DND-41 (cell line): ENCODE data around the gene CFAP47.
"Not testable (repeated sequence)": the region's sequence is repeated elsewhere in the genome, so short reads cannot be mapped to it uniquely, and the experiment has no call there.

Source experiments
- ATAC-seq: fragments of 200-7000 bp; cut with Tn5 transposase; 3 replicates; pipeline ENCODE4 v1.9.1; 2021; ENCODE audit warnings: low read depth; ENCODE audit not compliant: insufficient read depth
- DNase-seq: peaks from one replicate; pipeline ENCODE4 v3.0.0-alpha.2; 2020
- H2AFZ ChIP-seq: 2 replicates; pipeline ENCODE4 v1.6.0; 2012; ENCODE audit warnings: low read depth, low read length
- H3K27ac ChIP-seq: 2 replicates; pipeline ENCODE4 v1.5.1; 2012; ENCODE audit warnings: low read length, inconsistent platforms
- H3K27me3 ChIP-seq: fragments of 200-600 bp; sonication (generic); 2 replicates; pipeline ENCODE4 v1.6.0; 2012; ENCODE audit warnings: low read length, mild to moderate bottlenecking, inconsistent platforms; ENCODE audit not compliant: insufficient read depth, poor library complexity
- H3K36me3 ChIP-seq: 2 replicates; pipeline ENCODE4 v1.5.1; 2012; ENCODE audit warnings: low read length, inconsistent platforms; ENCODE audit not compliant: insufficient read depth
- H3K4me1 ChIP-seq: 2 replicates; pipeline ENCODE4 v1.5.1; 2012; ENCODE audit warnings: mild to moderate bottlenecking, low read length; ENCODE audit not compliant: insufficient read depth
- H3K4me2 ChIP-seq: 2 replicates; pipeline ENCODE4 v1.6.0; 2012; ENCODE audit warnings: mild to moderate bottlenecking, moderate library complexity, low read length, inconsistent platforms; ENCODE audit not compliant: insufficient read depth
- H3K4me3 ChIP-seq, 2 experiments: fragments of 200-600 bp in 1 of 2; shearing (Covaris generic) in 1 of 2; 2 replicates each; pipeline ENCODE4 v1.5.1; 2012 to 2016; ENCODE audit warnings: inconsistent platforms in 2 of 2, low read length in 2 of 2, mild to moderate bottlenecking in 2 of 2, low read depth in 1 of 2, moderate library complexity in 1 of 2
- H3K79me2 ChIP-seq: 2 replicates; pipeline ENCODE4 v1.6.0; 2012; ENCODE audit warnings: low read length, inconsistent platforms; ENCODE audit not compliant: insufficient read depth
- H3K9ac ChIP-seq: 2 replicates; pipeline ENCODE4 v1.6.0; 2012; ENCODE audit warnings: low read depth, mild to moderate bottlenecking, inconsistent platforms, low read length, moderate library complexity
- H3K9me3 ChIP-seq: 2 replicates; pipeline ENCODE4 v1.5.1; 2012; ENCODE audit warnings: low read length, moderate library complexity, mild to moderate bottlenecking, inconsistent platforms; ENCODE audit not compliant: insufficient read depth, severe bottlenecking
- H4K20me1 ChIP-seq: 2 replicates; pipeline ENCODE4 v1.6.0; 2012; ENCODE audit warnings: low read length; ENCODE audit not compliant: insufficient read depth
- EZH2 ChIP-seq: IDR thresholded peaks from 3 replicates; pipeline ENCODE4 v1.6.1; 2012; ENCODE audit warnings: borderline replicate concordance, low read depth, mild to moderate bottlenecking, moderate library complexity, low read length, inconsistent platforms; ENCODE audit not compliant: severe bottlenecking
- TF ChIP-seq, protein P1 (sequence below): IDR thresholded peaks from 2 replicates; pipeline ENCODE4 v1.5.1; 2012; ENCODE audit warnings: borderline replicate concordance, low read length, moderate library complexity, mild to moderate bottlenecking; ENCODE audit not compliant: poor library complexity, severe bottlenecking; ENCODE audit errors: extremely low read depth

The CFAP47 gene

DNA sequence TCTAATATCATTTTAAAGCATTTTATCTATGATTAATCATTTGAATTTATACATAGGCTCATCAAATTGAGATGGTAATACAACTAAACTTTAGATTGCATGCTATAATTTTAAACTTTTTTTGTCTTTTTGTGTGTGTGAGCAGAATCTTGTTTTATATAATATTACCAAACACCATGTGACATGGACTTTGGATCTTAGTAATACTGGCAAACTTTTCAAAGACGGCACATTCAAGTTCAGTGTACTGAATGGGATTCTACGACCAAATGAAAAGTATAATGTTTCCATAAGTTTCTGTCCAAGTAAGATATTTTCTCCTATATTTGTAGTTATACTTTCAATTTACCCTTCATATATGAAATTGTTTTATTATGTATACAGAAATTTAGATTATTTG is 116.0 kb downstream of the CFAP47 start:
- H3K36me3 ChIP-seq = no peaks in the 10 kb centered on the region
- DNase-seq (no peak), ATAC-seq (no peak)

GRCh38 chrX:36062778-36063177 is 143.2 kb downstream of the CFAP47 start:
- Histone ChIP-seq H2AFZ (no peak overlapping the region), H3K4me2 (no peak overlapping the region), H3K27ac (no peak overlapping the region), H3K4me3 (no peak overlapping the region), H3K36me3 (no peaks in the 10 kb centered on the region), H4K20me1 (no peaks in the 10 kb centered on the region), H3K79me2 (no peaks in the 10 kb centered on the region), H3K9ac (no peak overlapping the region), H3K9me3 (no peaks in the 10 kb centered on the region), H3K27me3 (no peaks in the 10 kb centered on the region), H3K4me1 (no peaks in the 10 kb centered on the region)
- ATAC-seq (no peak), DNase-seq (no peak)
- no peak for TF ChIP-seq EZH2
- TF ChIP-seq, protein P1, sequence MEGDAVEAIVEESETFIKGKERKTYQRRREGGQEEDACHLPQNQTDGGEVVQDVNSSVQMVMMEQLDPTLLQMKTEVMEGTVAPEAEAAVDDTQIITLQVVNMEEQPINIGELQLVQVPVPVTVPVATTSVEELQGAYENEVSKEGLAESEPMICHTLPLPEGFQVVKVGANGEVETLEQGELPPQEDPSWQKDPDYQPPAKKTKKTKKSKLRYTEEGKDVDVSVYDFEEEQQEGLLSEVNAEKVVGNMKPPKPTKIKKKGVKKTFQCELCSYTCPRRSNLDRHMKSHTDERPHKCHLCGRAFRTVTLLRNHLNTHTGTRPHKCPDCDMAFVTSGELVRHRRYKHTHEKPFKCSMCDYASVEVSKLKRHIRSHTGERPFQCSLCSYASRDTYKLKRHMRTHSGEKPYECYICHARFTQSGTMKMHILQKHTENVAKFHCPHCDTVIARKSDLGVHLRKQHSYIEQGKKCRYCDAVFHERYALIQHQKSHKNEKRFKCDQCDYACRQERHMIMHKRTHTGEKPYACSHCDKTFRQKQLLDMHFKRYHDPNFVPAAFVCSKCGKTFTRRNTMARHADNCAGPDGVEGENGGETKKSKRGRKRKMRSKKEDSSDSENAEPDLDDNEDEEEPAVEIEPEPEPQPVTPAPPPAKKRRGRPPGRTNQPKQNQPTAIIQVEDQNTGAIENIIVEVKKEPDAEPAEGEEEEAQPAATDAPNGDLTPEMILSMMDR = no peak

More for the DNA sequence above, 116.0 kb downstream of the CFAP47 start:
- Histone ChIP-seq H3K4me3 (no peak overlapping the region), H4K20me1 (no peaks in the 10 kb centered on the region), H3K4me2 (no peak overlapping the region), H3K27ac (no peak overlapping the region), H3K4me1 (no peaks in the 10 kb centered on the region), H3K9ac (no peak overlapping the region), H3K9me3 (no peaks in the 10 kb centered on the region), H3K79me2 (no peaks in the 10 kb centered on the region), H2AFZ (no peak overlapping the region), H3K27me3 (no peaks in the 10 kb centered on the region)
- TF ChIP-seq EZH2 = no peak
- TF ChIP-seq, protein P1 = no peak

- Histone ChIP-seq H2AFZ (no peak overlapping the region), H3K4me2 (no peak overlapping the region), H3K9me3 (no peaks in the 10 kb centered on the region), H4K20me1 (no peaks in the 10 kb centered on the region), H3K4me3 (no peak overlapping the region), H3K79me2 (no peaks in the 10 kb centered on the region), H3K36me3 (no peaks in the 10 kb centered on the region), H3K27me3 (no peaks in the 10 kb centered on the region), H3K27ac (no peak overlapping the region), H3K4me1 (no peaks in the 10 kb centered on the region), H3K9ac (no peak overlapping the region)
- ATAC-seq (no peak), DNase-seq (no peak)
- TF ChIP-seq EZH2 = no peak
- TF ChIP-seq, protein P1 = no peak
Measured at GRCh38 chrX:36071061-36071460, 151.5 kb downstream of the CFAP47 start.

- DNase-seq, ATAC-seq, H3K9ac ChIP-seq, H3K4me1 ChIP-seq, H3K27ac ChIP-seq, H3K9me3 ChIP-seq, H3K4me2 ChIP-seq, H3K4me3 ChIP-seq, H2AFZ ChIP-seq, H3K79me2 ChIP-seq, H3K36me3 ChIP-seq, H3K27me3 ChIP-seq, H4K20me1 ChIP-seq: not testable (repeated sequence)
Measured at GRCh38 chrX:36075009-36075408, 155.5 kb downstream of the CFAP47 start.
